Measurements from ENCODE around the gene PFN3. TPM values are rescaled to one million over a fixed set of nuclear protein-coding genes. Genes with fewer than 3 reads are reported as not detected.
A peak's percentile ranks its signal among the peaks of the same experiment; 100 is the strongest.
"Not testable (repeated sequence)": the region's sequence is repeated elsewhere in the genome, so short reads cannot be mapped to it uniquely, and the experiment has no call there.

The PFN3 gene
- total RNA-seq, 1 experiment from 2014 or later: not detected

- no peaks in the 10 kb centered on the region for H3K36me3 ChIP-seq (replicated peaks; ENCODE audit: control insufficient read depth, insufficient read depth, low read length)
- peaks cover 3% of the 10 kb centered on the region for H3K27me3 ChIP-seq (ENCODE audit: control insufficient read depth, insufficient read depth, low read length)
- no peak for DNase-seq
- no peak within 1 kb of the TSS for H3K4me3 ChIP-seq (ENCODE audit: insufficient read depth, low read depth, low read length)
Observed at GRCh38 chr5:177384134-177384533, 16.3 kb downstream of the PFN3 start, which contains the start of gene SLC34A1. TSS of gene SLC34A1 (plus strand) at chr5:177384434. CDS start at chr5:177385742, 1,308 bp downstream.

- no peak for DNase-seq
- Histone ChIP-seq H3K4me3 (ENCODE audit: insufficient read depth, low read depth, low read length) (no peak overlapping the region), H3K36me3 (replicated peaks; ENCODE audit: control insufficient read depth, insufficient read depth, low read length) (no peaks in the 10 kb centered on the region), H3K27me3 (ENCODE audit: control insufficient read depth, insufficient read depth, low read length) (no peaks in the 10 kb centered on the region; the same call in 1 of the 2 replicates)
Observed at GRCh38 chr5:177383181-177383580, 17.3 kb downstream of the PFN3 start.

GRCh38 chr5:177382423-177383029 is 17.9 kb downstream of the PFN3 start:
- Histone ChIP-seq H3K27me3 (ENCODE audit: control insufficient read depth, insufficient read depth, low read length) (no peaks in the 10 kb centered on the region; the same call in 1 of the 2 replicates), H3K36me3 (replicated peaks; ENCODE audit: control insufficient read depth, insufficient read depth, low read length) (no peaks in the 10 kb centered on the region), H3K4me3 (ENCODE audit: insufficient read depth, low read depth, low read length) (no peak overlapping the region)
- DNase-seq: peak; percentile 80

DNA sequence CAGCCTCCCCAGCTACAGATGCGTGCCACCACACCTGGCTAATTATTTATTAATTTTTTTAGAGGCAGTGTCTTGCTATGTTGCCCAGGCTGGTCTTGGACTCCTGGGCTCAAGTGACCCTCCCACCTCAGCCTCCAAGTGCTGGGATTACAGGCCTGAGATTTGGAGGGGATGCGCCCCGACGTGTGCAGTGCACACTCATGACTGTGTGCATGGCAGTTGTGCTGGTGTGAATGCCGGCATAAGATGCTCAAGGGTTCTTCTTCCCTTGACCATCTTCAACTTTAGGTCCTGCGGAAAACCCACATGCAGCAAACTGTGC is 19.7 kb downstream of the PFN3 start:
- DNase-seq: no peak
- H3K27me3 ChIP-seq (ENCODE audit: control insufficient read depth, insufficient read depth, low read length): no peaks in the 10 kb centered on the region; the same call in 1 of the 2 replicates
- no peak overlapping the region for H3K4me3 ChIP-seq (ENCODE audit: insufficient read depth, low read depth, low read length)
- no peaks in the 10 kb centered on the region for H3K36me3 ChIP-seq (replicated peaks; ENCODE audit: control insufficient read depth, insufficient read depth, low read length)

- DNase-seq: no peak
Observed at GRCh38 chr5:177378884-177379883, 21.3 kb downstream of the PFN3 start.

DNA sequence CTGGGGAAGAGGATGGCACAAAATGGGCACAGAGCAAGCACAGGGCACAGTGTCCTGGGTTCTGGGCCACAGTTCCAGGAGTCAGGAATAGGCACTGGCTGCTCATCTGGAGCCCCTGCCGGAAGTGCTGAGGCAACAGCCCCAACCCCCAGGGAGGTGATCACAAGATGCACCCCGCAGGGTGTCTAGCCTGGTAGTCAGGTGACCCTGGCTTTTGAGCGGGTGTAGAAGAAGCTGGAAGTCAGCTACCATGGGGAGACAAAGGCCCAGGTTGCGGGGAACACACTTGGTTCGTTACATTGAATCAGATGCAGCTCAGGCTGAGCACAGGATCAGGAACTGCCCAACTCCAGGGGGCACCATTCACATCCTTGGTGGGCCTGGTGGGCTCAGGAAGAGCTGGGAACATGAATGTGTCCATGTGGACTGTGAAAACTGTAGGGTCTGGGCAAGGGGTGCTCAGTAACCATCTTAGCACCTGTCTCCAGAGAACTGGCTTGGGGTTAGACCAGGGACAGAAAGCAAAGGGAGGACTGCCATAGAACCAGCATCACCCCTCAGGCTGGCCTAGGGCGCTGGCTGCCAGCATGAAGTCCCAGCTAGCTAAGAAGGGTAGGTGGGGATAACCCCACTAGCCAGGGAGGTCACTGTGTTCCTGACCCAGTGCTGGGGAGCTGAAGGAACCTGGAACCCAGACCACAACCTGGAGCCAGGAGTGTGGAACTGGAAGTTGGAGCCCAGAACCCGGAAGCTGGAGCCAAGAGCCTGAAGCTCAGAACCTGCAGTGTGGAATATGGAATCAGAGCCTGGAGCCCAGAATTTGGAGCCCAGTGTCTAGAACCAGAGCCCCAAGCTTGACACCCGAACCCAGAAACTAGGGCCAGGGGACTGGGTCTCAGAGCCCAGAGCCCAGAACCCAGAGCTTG is 22.3 kb downstream of the PFN3 start:
- no peak for DNase-seq
- H3K36me3 ChIP-seq (replicated peaks; ENCODE audit: control insufficient read depth, insufficient read depth, low read length): no peaks in the 10 kb centered on the region
- no peaks in the 10 kb centered on the region for H3K27me3 ChIP-seq (ENCODE audit: control insufficient read depth, insufficient read depth, low read length)
- no peak overlapping the region for H3K4me3 ChIP-seq (ENCODE audit: insufficient read depth, low read depth, low read length)

More at GRCh38 chr5:177378884-177379883, 21.3 kb downstream of the PFN3 start:
- no peak overlapping the region for H3K4me3 ChIP-seq (ENCODE audit: insufficient read depth, low read depth, low read length)
- no peaks in the 10 kb centered on the region for H3K36me3 ChIP-seq (replicated peaks; ENCODE audit: control insufficient read depth, insufficient read depth, low read length)
- H3K27me3 ChIP-seq (ENCODE audit: control insufficient read depth, insufficient read depth, low read length): no peaks in the 10 kb centered on the region; the same call in 1 of the 2 replicates

DNA sequence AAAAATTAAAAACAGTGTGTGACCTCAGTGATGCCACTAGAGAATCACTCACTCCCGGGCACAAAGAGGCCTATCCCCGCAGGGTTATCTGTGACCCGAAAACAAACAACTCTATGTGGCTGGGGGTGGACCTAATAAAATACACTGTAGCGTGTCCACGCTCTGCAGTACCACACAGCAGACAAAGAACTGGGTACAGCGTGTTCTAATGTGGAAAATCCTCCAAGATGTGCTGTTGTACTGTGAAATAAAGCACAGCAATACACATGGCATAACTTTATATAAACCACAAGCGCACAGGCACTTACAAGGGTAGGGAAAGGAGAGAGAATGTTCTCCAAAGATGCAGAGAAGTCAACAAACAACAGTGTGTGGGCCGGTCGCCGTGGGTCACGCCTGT is 24.4 kb downstream of the PFN3 start:
- no peaks in the 10 kb centered on the region for H3K27me3 ChIP-seq (ENCODE audit: control insufficient read depth, insufficient read depth, low read length)
- peaks cover 2% of the 10 kb centered on the region; the same call in 1 of the 2 replicates for H3K36me3 ChIP-seq (replicated peaks; ENCODE audit: control insufficient read depth, insufficient read depth, low read length)
- no peak overlapping the region for H3K4me3 ChIP-seq (ENCODE audit: insufficient read depth, low read depth, low read length)
- DNase-seq: no peak

- not testable (repeated sequence) for H3K4me3 ChIP-seq (ENCODE audit: insufficient read depth, low read depth, low read length); H3K27me3 ChIP-seq (ENCODE audit: control insufficient read depth, insufficient read depth, low read length); DNase-seq; H3K36me3 ChIP-seq (replicated peaks; ENCODE audit: control insufficient read depth, insufficient read depth, low read length)
Observed at GRCh38 chr5:177375516-177375915, 24.9 kb downstream of the PFN3 start.

- DNase-seq: no peak
- Histone ChIP-seq H3K36me3 (replicated peaks; ENCODE audit: control insufficient read depth, insufficient read depth, low read length) (peaks cover 2% of the 10 kb centered on the region; the same call in 1 of the 2 replicates), H3K27me3 (ENCODE audit: control insufficient read depth, insufficient read depth, low read length) (no peaks in the 10 kb centered on the region), H3K4me3 (ENCODE audit: insufficient read depth, low read depth, low read length) (no peak overlapping the region)
Observed at GRCh38 chr5:177374211-177374610, 26.2 kb downstream of the PFN3 start.

- no peaks in the 10 kb centered on the region; the same call in 1 of the 2 replicates for H3K27me3 ChIP-seq (ENCODE audit: control insufficient read depth, insufficient read depth, low read length)
- no peak overlapping the region for H3K4me3 ChIP-seq (ENCODE audit: insufficient read depth, low read depth, low read length)
- H3K36me3 ChIP-seq (replicated peaks; ENCODE audit: control insufficient read depth, insufficient read depth, low read length): peaks cover 2% of the 10 kb centered on the region; the same call in 1 of the 2 replicates
- DNase-seq: peak; percentile 74
Observed at GRCh38 chr5:177373806-177374205, 26.7 kb downstream of the PFN3 start.

GRCh38 chr5:177372910-177373309 is 27.6 kb downstream of the PFN3 start:
- H3K27me3 ChIP-seq (ENCODE audit: control insufficient read depth, insufficient read depth, low read length): peaks cover 6% of the 10 kb centered on the region
- H3K4me3 ChIP-seq (ENCODE audit: insufficient read depth, low read depth, low read length): no peak overlapping the region
- H3K36me3 ChIP-seq (replicated peaks; ENCODE audit: control insufficient read depth, insufficient read depth, low read length): peaks cover 2% of the 10 kb centered on the region
- no peak for DNase-seq

DNA sequence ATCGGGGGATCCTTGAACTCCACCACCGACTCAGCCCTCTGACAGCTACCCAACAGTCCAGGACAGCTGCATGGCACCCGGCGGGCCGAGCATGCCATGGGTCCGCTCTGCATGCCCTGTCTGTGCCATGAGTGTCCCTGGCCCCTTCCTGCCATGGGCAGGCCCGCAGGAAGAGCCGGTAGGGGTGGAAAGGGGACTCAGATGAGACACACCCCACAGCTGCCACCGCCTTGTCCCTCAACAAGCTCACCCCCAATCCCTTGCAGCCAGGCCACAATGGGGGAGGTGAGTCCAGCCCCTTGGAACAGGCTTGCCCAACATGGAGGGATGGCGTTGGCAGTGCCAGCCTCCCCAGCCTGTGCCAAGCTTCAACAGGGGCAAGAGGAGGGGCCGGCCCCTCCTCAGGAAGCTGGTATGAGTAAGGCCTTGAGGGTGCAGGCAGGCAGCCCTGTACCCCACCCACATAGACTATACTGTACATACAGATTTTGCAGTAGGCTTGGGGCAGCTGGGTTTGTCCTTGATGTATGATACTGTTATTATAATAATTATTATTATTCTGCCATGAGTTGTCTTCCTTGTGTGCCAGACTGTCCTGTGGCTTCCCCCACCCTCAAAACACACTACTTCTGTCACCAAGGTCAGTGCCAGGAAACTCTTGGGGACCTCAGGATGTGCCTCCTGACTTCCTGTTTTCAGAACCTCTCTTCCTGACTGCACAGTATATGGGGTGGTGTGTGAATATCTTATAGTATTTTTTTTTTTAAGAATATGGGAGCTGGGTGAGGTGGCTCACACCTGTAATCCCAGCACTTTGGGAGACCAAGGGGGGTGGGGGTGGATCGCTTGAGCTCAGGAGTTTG is 28.2 kb downstream of the PFN3 start:
- peaks cover 12% of the 10 kb centered on the region for H3K27me3 ChIP-seq (ENCODE audit: control insufficient read depth, insufficient read depth, low read length)
- DNase-seq: peak; percentile 30
- H3K36me3 ChIP-seq (replicated peaks; ENCODE audit: control insufficient read depth, insufficient read depth, low read length): peaks cover 2% of the 10 kb centered on the region
- H3K4me3 ChIP-seq (ENCODE audit: insufficient read depth, low read depth, low read length): no peak overlapping the region
